ENCODE data around the gene UVRAG. TPM values are rescaled to one million over a fixed set of nuclear protein-coding genes. Genes with fewer than 3 reads are reported as not detected.

The UVRAG gene
- total RNA-seq, 1 donor from 2014 or later = 14.1 TPM

- no peaks in the 10 kb centered on the region for H3K27me3 ChIP-seq (ENCODE audit: control insufficient read depth in 3 of 3, insufficient read depth in 3 of 3, low read length in 3 of 3)
- peaks cover 23 to 27% (median 23%) of the 10 kb centered on the region in 3 donors for H3K4me1 ChIP-seq (ENCODE audit: control insufficient read depth in 3 of 3, insufficient read depth in 3 of 3, low read length in 3 of 3)
- H3K9me3 ChIP-seq (ENCODE audit: control insufficient read depth in 3 of 3, low read length in 3 of 3) = no peaks in the 10 kb centered on the region
- H3K9ac ChIP-seq (ENCODE audit: low read depth in 1 of 3, low read length in 3 of 3) = no peak overlapping the region
- H3K36me3 ChIP-seq (ENCODE audit: control insufficient read depth in 3 of 3, insufficient read depth in 3 of 3, low read length in 3 of 3) = peaks cover 0 to 3% (median 0%) of the 10 kb centered on the region in 3 donors
- H3K27ac ChIP-seq (ENCODE audit: low read depth, low read length) = no peak overlapping the region
- H3K4me3 ChIP-seq (ENCODE audit: low read length in 3 of 3) = no peak overlapping the region
These were observed 304.0 kb downstream of the UVRAG start for GRCh38 chr11:76119032-76119431.

- Histone ChIP-seq H3K9ac (ENCODE audit: low read depth in 1 of 3, low read length in 3 of 3) (no peak overlapping the region), H3K27ac (ENCODE audit: low read depth, low read length) (no peak overlapping the region), H3K4me3 (ENCODE audit: low read length in 3 of 3) (no peak overlapping the region), H3K9me3 (ENCODE audit: control insufficient read depth in 3 of 3, low read length in 3 of 3) (no peaks in the 10 kb centered on the region), H3K4me1 (ENCODE audit: control insufficient read depth in 3 of 3, insufficient read depth in 3 of 3, low read length in 3 of 3) (peaks cover 23 to 32% (median 26%) of the 10 kb centered on the region in 3 donors), H3K36me3 (ENCODE audit: control insufficient read depth in 3 of 3, insufficient read depth in 3 of 3, low read length in 3 of 3) (peaks cover 0 to 3% (median 0%) of the 10 kb centered on the region in 3 donors), H3K27me3 (ENCODE audit: control insufficient read depth in 3 of 3, insufficient read depth in 3 of 3, low read length in 3 of 3) (no peaks in the 10 kb centered on the region)
These were observed 304.8 kb downstream of the UVRAG start for GRCh38 chr11:76119779-76120178.

GRCh38 chr11:76120513-76121101 is 305.6 kb downstream of the UVRAG start:
- Histone ChIP-seq H3K27ac (ENCODE audit: low read depth, low read length) (no peak overlapping the region), H3K9ac (ENCODE audit: low read depth in 1 of 3, low read length in 3 of 3) (peak overlapping the region in 1 of 3 donors; percentile 34), H3K4me1 (ENCODE audit: control insufficient read depth in 3 of 3, insufficient read depth in 3 of 3, low read length in 3 of 3) (peaks cover 23 to 35% (median 26%) of the 10 kb centered on the region in 3 donors)

GRCh38 chr11:76123248-76123647 is 308.2 kb downstream of the UVRAG start:
- Histone ChIP-seq H3K4me1 (ENCODE audit: control insufficient read depth in 3 of 3, insufficient read depth in 3 of 3, low read length in 3 of 3) (peaks cover 23 to 35% (median 26%) of the 10 kb centered on the region in 3 donors), H3K36me3 (ENCODE audit: control insufficient read depth in 3 of 3, insufficient read depth in 3 of 3, low read length in 3 of 3) (no peaks in the 10 kb centered on the region), H3K9me3 (ENCODE audit: control insufficient read depth in 3 of 3, low read length in 3 of 3) (no peaks in the 10 kb centered on the region), H3K27me3 (ENCODE audit: control insufficient read depth in 3 of 3, insufficient read depth in 3 of 3, low read length in 3 of 3) (no peaks in the 10 kb centered on the region), H3K27ac (ENCODE audit: low read depth, low read length) (no peak overlapping the region), H3K9ac (ENCODE audit: low read depth in 1 of 3, low read length in 3 of 3) (no peak overlapping the region), H3K4me3 (ENCODE audit: low read length in 3 of 3) (no peak overlapping the region)

More at GRCh38 chr11:76120513-76121101, 305.6 kb downstream of the UVRAG start:
- Histone ChIP-seq H3K36me3 (ENCODE audit: control insufficient read depth in 3 of 3, insufficient read depth in 3 of 3, low read length in 3 of 3) (peaks cover 0 to 3% (median 0%) of the 10 kb centered on the region in 3 donors), H3K9me3 (ENCODE audit: control insufficient read depth in 3 of 3, low read length in 3 of 3) (no peaks in the 10 kb centered on the region), H3K27me3 (ENCODE audit: control insufficient read depth in 3 of 3, insufficient read depth in 3 of 3, low read length in 3 of 3) (no peaks in the 10 kb centered on the region), H3K4me3 (ENCODE audit: low read length in 3 of 3) (no peak overlapping the region)

GRCh38 chr11:76124905-76125770 is 310.1 kb downstream of the UVRAG start:
- Histone ChIP-seq H3K4me1 (ENCODE audit: control insufficient read depth in 3 of 3, insufficient read depth in 3 of 3, low read length in 3 of 3) (peaks cover 13 to 25% (median 19%) of the 10 kb centered on the region in 3 donors), H3K27ac (ENCODE audit: low read depth, low read length) (no peak overlapping the region), H3K36me3 (ENCODE audit: control insufficient read depth in 3 of 3, insufficient read depth in 3 of 3, low read length in 3 of 3) (no peaks in the 10 kb centered on the region)

GRCh38 chr11:76129729-76130128 is 314.7 kb downstream of the UVRAG start:
- Histone ChIP-seq H3K4me3 (ENCODE audit: low read length in 3 of 3) (no peak overlapping the region), H3K4me1 (ENCODE audit: control insufficient read depth in 3 of 3, insufficient read depth in 3 of 3, low read length in 3 of 3) (peaks cover 15 to 24% (median 17%) of the 10 kb centered on the region in 3 donors), H3K27me3 (ENCODE audit: control insufficient read depth in 3 of 3, insufficient read depth in 3 of 3, low read length in 3 of 3) (no peaks in the 10 kb centered on the region), H3K27ac (ENCODE audit: low read depth, low read length) (no peak overlapping the region), H3K36me3 (ENCODE audit: control insufficient read depth in 3 of 3, insufficient read depth in 3 of 3, low read length in 3 of 3) (no peaks in the 10 kb centered on the region), H3K9me3 (ENCODE audit: control insufficient read depth in 3 of 3, low read length in 3 of 3) (no peaks in the 10 kb centered on the region), H3K9ac (ENCODE audit: low read depth in 1 of 3, low read length in 3 of 3) (no peak overlapping the region)

More at GRCh38 chr11:76124905-76125770, 310.1 kb downstream of the UVRAG start:
- H3K27me3 ChIP-seq (ENCODE audit: control insufficient read depth in 3 of 3, insufficient read depth in 3 of 3, low read length in 3 of 3) = no peaks in the 10 kb centered on the region
- H3K9me3 ChIP-seq (ENCODE audit: control insufficient read depth in 3 of 3, low read length in 3 of 3) = no peaks in the 10 kb centered on the region
- H3K9ac ChIP-seq (ENCODE audit: low read depth in 1 of 3, low read length in 3 of 3) = no peak overlapping the region
- no peak overlapping the region for H3K4me3 ChIP-seq (ENCODE audit: low read length in 3 of 3)

GRCh38 chr11:76131142-76131541 is 316.1 kb downstream of the UVRAG start:
- peak overlapping the region; percentile 17 for H3K27ac ChIP-seq (ENCODE audit: low read depth, low read length)
- peaks cover 15 to 27% (median 17%) of the 10 kb centered on the region in 3 donors for H3K4me1 ChIP-seq (ENCODE audit: control insufficient read depth in 3 of 3, insufficient read depth in 3 of 3, low read length in 3 of 3)
- H3K36me3 ChIP-seq (ENCODE audit: control insufficient read depth in 3 of 3, insufficient read depth in 3 of 3, low read length in 3 of 3) = no peaks in the 10 kb centered on the region
- no peak overlapping the region for H3K9ac ChIP-seq (ENCODE audit: low read depth in 1 of 3, low read length in 3 of 3)
- H3K4me3 ChIP-seq (ENCODE audit: low read length in 3 of 3) = peak overlapping the region in 1 of 3 donors; percentile 49
- H3K9me3 ChIP-seq (ENCODE audit: control insufficient read depth in 3 of 3, low read length in 3 of 3) = no peaks in the 10 kb centered on the region
- no peaks in the 10 kb centered on the region for H3K27me3 ChIP-seq (ENCODE audit: control insufficient read depth in 3 of 3, insufficient read depth in 3 of 3, low read length in 3 of 3)

- Histone ChIP-seq H3K4me3 (ENCODE audit: low read length in 3 of 3) (no peak overlapping the region), H3K36me3 (ENCODE audit: control insufficient read depth in 3 of 3, insufficient read depth in 3 of 3, low read length in 3 of 3) (no peaks in the 10 kb centered on the region), H3K9me3 (ENCODE audit: control insufficient read depth in 3 of 3, low read length in 3 of 3) (no peaks in the 10 kb centered on the region), H3K4me1 (ENCODE audit: control insufficient read depth in 3 of 3, insufficient read depth in 3 of 3, low read length in 3 of 3) (peaks cover 15 to 27% (median 17%) of the 10 kb centered on the region in 3 donors), H3K27ac (ENCODE audit: low read depth, low read length) (peak overlapping the region; percentile 17), H3K9ac (ENCODE audit: low read depth in 1 of 3, low read length in 3 of 3) (peak overlapping the region in 1 of 3 donors; percentile 21), H3K27me3 (ENCODE audit: control insufficient read depth in 3 of 3, insufficient read depth in 3 of 3, low read length in 3 of 3) (no peaks in the 10 kb centered on the region)
These were observed 316.9 kb downstream of the UVRAG start for GRCh38 chr11:76131671-76132631.

GRCh38 chr11:76134239-76134638 is 319.2 kb downstream of the UVRAG start:
- H3K4me1 ChIP-seq (ENCODE audit: control insufficient read depth in 3 of 3, insufficient read depth in 3 of 3, low read length in 3 of 3) = peaks cover 15 to 27% (median 17%) of the 10 kb centered on the region in 3 donors
- H3K27ac ChIP-seq (ENCODE audit: low read depth, low read length) = no peak overlapping the region
- H3K36me3 ChIP-seq (ENCODE audit: control insufficient read depth in 3 of 3, insufficient read depth in 3 of 3, low read length in 3 of 3) = no peaks in the 10 kb centered on the region
- no peaks in the 10 kb centered on the region for H3K9me3 ChIP-seq (ENCODE audit: control insufficient read depth in 3 of 3, low read length in 3 of 3)
- H3K4me3 ChIP-seq (ENCODE audit: low read length in 3 of 3) = no peak overlapping the region
- H3K27me3 ChIP-seq (ENCODE audit: control insufficient read depth in 3 of 3, insufficient read depth in 3 of 3, low read length in 3 of 3) = no peaks in the 10 kb centered on the region
- H3K9ac ChIP-seq (ENCODE audit: low read depth in 1 of 3, low read length in 3 of 3) = no peak overlapping the region

All from skeletal muscle tissue (tissue), 4 donors.